Cardiac fibroblast (primary cell): ENCODE results near the gene DLGAP4.

Experiments used
- DNase-seq, 2 donors: peaks; one replicate each; pipeline versions ENCODE4 v3.0.0 to v3.0.0-alpha.2; 2010; ENCODE audit warnings: low read depth in 2 of 2
- H3K4me3 ChIP-seq, 2 donors: replicated peaks in 1 of 2; 1 replicate in 1 of 2; 2 replicates in 1 of 2; pipeline ENCODE4 v1.5.1; 2011; ENCODE audit warnings: low read depth in 2 of 2, low read length in 2 of 2, mild to moderate bottlenecking in 2 of 2, moderate library complexity in 1 of 2
- TF ChIP-seq, protein P1 (sequence below): IDR thresholded peaks from one replicate; pipeline ENCODE4 v1.5.1; 2011; ENCODE audit warnings: low read depth, mild to moderate bottlenecking, low read length, inconsistent platforms

The DLGAP4 gene

GRCh38 chr20:36319356-36320260 lies 13.5 kb downstream of the DLGAP4 start:
- no peak overlapping the region for H3K4me3 ChIP-seq
- peak in 1 of 2 donors; percentile 2 for DNase-seq
- TF ChIP-seq, protein P1, sequence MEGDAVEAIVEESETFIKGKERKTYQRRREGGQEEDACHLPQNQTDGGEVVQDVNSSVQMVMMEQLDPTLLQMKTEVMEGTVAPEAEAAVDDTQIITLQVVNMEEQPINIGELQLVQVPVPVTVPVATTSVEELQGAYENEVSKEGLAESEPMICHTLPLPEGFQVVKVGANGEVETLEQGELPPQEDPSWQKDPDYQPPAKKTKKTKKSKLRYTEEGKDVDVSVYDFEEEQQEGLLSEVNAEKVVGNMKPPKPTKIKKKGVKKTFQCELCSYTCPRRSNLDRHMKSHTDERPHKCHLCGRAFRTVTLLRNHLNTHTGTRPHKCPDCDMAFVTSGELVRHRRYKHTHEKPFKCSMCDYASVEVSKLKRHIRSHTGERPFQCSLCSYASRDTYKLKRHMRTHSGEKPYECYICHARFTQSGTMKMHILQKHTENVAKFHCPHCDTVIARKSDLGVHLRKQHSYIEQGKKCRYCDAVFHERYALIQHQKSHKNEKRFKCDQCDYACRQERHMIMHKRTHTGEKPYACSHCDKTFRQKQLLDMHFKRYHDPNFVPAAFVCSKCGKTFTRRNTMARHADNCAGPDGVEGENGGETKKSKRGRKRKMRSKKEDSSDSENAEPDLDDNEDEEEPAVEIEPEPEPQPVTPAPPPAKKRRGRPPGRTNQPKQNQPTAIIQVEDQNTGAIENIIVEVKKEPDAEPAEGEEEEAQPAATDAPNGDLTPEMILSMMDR, result no peak

DNA sequence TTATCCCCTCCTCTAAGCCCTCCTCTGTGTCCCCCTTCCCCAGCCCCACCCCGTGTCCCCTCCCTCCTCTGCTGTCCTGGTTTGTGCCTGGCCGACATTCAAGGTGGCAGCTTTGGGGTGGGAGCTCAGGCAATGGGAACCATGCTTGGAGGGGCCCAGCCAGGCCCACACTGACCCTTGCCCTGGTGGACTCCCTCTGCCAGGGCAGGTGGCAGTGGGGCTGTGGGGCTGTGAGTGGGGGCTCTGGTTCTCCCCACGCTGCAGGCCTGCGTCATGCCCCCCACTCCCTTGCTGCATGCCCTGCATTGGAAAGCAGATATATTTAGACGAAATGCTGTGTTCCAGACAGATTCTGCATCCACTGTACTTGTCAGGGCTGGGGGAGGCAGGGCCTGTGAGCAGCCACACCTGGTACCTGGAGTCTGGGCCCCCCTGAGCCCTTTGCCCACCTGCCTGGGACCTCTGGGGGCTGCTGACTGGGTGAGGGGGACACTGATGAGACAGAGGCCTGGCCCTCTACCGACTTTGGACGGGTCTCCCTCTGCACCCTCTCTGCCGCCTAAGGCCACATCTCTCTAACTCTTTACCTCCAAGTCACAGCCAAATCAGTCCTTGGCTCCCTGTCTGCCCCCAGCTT lies 14.2 kb downstream of the DLGAP4 start:
- TF ChIP-seq, protein P1, result no peak
- no peak for DNase-seq
- H3K4me3 ChIP-seq, result no peak overlapping the region

DNA sequence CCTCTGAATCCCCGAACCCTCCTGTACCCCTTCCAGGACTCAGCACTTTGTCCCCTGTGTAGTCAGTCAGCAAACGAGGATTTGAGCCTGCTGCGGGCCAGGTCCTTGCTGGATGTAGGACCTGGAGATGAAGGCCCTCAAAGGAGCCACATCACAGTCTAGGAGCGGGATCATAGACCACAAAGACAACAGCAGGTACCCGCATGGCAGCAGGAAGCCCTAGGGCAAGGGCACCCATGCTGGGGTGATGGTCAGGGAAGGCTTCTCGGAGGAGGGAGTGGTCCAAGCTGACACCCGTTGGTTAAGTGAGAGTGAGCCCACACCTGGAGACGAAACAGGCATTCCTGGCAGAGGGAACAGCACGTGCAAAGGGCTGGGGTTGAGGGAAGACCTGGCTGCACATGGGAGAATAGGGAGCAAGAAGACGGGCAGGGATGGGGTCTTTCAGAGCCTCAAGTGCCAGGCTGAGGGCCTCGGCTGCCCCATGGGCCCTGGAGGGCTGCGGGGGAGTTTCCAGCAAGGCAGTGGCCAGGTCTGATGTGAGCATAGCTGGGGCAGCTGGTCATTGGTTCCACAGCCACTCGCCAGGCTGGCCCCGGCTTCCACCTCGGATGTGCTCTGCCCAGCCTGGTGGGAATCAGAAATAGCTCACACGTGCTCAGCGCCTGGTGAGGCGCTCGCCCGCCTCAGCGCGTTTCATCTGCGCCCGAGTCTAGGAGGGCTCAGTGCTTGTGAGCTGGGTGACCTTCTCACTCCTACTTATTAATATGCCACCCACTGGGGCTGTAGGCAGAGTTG lies 15.0 kb downstream of the DLGAP4 start:
- DNase-seq, result no peak
- no peak overlapping the region for H3K4me3 ChIP-seq
- TF ChIP-seq, protein P1, result no peak

DNA sequence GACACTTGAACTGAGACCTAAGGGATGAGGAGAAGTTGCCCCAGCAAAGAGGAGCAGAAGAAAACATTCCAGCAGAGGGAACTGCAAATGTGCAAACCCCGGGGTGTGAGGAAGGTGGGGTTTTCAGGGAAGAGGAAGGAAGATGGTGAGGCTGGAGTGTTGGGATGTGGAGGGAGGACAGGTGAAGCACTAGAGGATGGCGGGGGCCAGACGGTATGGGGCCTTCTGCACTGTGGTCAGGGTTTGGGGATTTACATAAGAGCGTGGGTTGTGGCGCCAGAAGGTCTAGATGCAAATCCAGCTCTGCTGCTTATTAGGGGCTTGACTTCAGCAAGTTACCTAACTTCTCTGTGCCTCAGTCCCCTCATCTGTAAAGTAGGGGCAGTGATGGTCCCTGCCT lies 16.0 kb downstream of the DLGAP4 start:
- H3K4me3 ChIP-seq, result no peak overlapping the region
- DNase-seq, result no peak
- TF ChIP-seq, protein P1, result no peak

GRCh38 chr20:36330091-36330490 lies 24.0 kb downstream of the DLGAP4 start:
- no peak overlapping the region for H3K4me3 ChIP-seq
- no peak for DNase-seq
- TF ChIP-seq, protein P1, result no peak

GRCh38 chr20:36331209-36331608 lies 25.1 kb downstream of the DLGAP4 start:
- no peak overlapping the region for H3K4me3 ChIP-seq
- DNase-seq, result no peak
- TF ChIP-seq, protein P1, result no peak
